22Rv1 (cell line): ENCODE data around the gene EPYC.

Source experiments
- CTCF ChIP-seq: fragments of 450-650 bp; IDR thresholded peaks from 2 replicates; pipeline ENCODE4 v1.5.1; 2017; ENCODE audit warnings: mild to moderate bottlenecking
- ZFX ChIP-seq: fragments of 450-650 bp; IDR thresholded peaks from 2 replicates; pipeline ENCODE4 v1.6.1; 2017; ENCODE audit warnings: antibody characterized with exemption, borderline replicate concordance

GRCh38 chr12:91019455-91019854, 14.7 kb upstream of the EPYC start:
- TF ChIP-seq CTCF (no peak), ZFX (no peak)
